Neural cell (in vitro differentiated cells): Measurements from ENCODE around the gene ROCK2. TPM values are rescaled to one million over a fixed set of nuclear protein-coding genes. Genes with fewer than 3 reads are reported as not detected.

ENCODE experiments used
- H2AFZ ChIP-seq: fragments of 200-600, 300-800 bp; sonication (generic), shearing (Covaris generic); 2 replicates; pipeline ENCODE4 v1.6.0; 2014; ENCODE audit warnings: low read depth, mild to moderate bottlenecking, antibody characterized with exemption, low read length, moderate library complexity
- H3F3A ChIP-seq: fragments of 200-600 bp; shearing (Covaris generic); 2 replicates; pipeline ENCODE4 v1.6.1; 2016; ENCODE audit warnings: mild to moderate bottlenecking, moderate library complexity, mixed read lengths, antibody characterized with exemption, low read length; ENCODE audit not compliant: insufficient read depth, poor library complexity, severe bottlenecking
- H3K27ac ChIP-seq: fragments of 200-600, 300-800 bp; sonication (generic), shearing (Covaris generic); 2 replicates; pipeline ENCODE4 v1.5.1; 2014; ENCODE audit warnings: mild to moderate bottlenecking, low read length, moderate library complexity
- H3K27me3 ChIP-seq: fragments of 300-800, 200-600 bp; sonication (generic), shearing (Covaris generic); 2 replicates; pipeline ENCODE4 v1.6.0; 2014; ENCODE audit warnings: mild to moderate bottlenecking, low read depth, low read length, moderate library complexity; ENCODE audit not compliant: insufficient read depth
- H3K36me3 ChIP-seq: fragments of 300-800, 200-600 bp; sonication (generic), shearing (Covaris generic); 2 replicates; pipeline ENCODE4 v1.5.1; 2014; ENCODE audit warnings: mild to moderate bottlenecking, antibody characterized with exemption, low read length, moderate library complexity; ENCODE audit not compliant: insufficient read depth
- H3K4me2 ChIP-seq: fragments of 300-800, 200-600 bp; sonication (generic), shearing (Covaris generic); 2 replicates; pipeline ENCODE4 v1.6.0; 2014; ENCODE audit warnings: mild to moderate bottlenecking, low read length
- H3K4me3 ChIP-seq: fragments of 300-800, 200-600 bp; sonication (generic), shearing (Covaris generic); 2 replicates; pipeline ENCODE4 v1.5.1; 2014; ENCODE audit warnings: mild to moderate bottlenecking, low read length, moderate library complexity
- H3K79me2 ChIP-seq: fragments of 200-600 bp; shearing (Covaris generic); replicated peaks from 2 replicates; pipeline ENCODE4 v1.6.0; 2014; ENCODE audit warnings: mild to moderate bottlenecking, low read length, moderate library complexity; ENCODE audit not compliant: insufficient read depth
- H3K9ac ChIP-seq: fragments of 300-800, 200-600 bp; sonication (generic), shearing (Covaris generic); 2 replicates; pipeline ENCODE4 v1.6.1; 2016; ENCODE audit warnings: mild to moderate bottlenecking, low read length, mixed read lengths
- H3K9me2 ChIP-seq: fragments of 200-600 bp; shearing (Covaris generic); 2 replicates; pipeline ENCODE4 v1.6.1; 2016; ENCODE audit warnings: mild to moderate bottlenecking, low read length, mixed read lengths; ENCODE audit not compliant: insufficient read depth
- H3K9me3 ChIP-seq: fragments of 200-600, 300-800 bp; sonication (generic), shearing (Covaris generic); 2 replicates; pipeline ENCODE4 v1.6.1; 2016; ENCODE audit warnings: mild to moderate bottlenecking, mixed run types, low read length, moderate library complexity, mixed read lengths
- H4K20me1 ChIP-seq: fragments of 200-600 bp; shearing (Covaris generic); 2 replicates; pipeline ENCODE4 v1.6.1; 2016; ENCODE audit warnings: mild to moderate bottlenecking, mixed run types; ENCODE audit not compliant: insufficient read depth
- CTCF ChIP-seq: fragments of 450-650 bp; IDR thresholded peaks from 2 replicates; pipeline ENCODE4 v1.5.1; 2014; ENCODE audit warnings: antibody characterized with exemption, mild to moderate bottlenecking, moderate library complexity; ENCODE audit not compliant: poor library complexity, severe bottlenecking
- EP300 ChIP-seq: fragments of 450-650 bp; conservative IDR thresholded peaks from 2 replicates; pipeline ENCODE4 v1.6.1; 2014; ENCODE audit warnings: antibody characterized with exemption, mild to moderate bottlenecking, moderate library complexity; ENCODE audit not compliant: poor library complexity, severe bottlenecking
- EZH2 ChIP-seq: fragments of 200-600, 300-800 bp; shearing (Covaris generic), sonication (generic); IDR thresholded peaks from 2 replicates; pipeline ENCODE4 v1.6.1; 2014; ENCODE audit warnings: antibody characterized with exemption, low read length, borderline replicate concordance, mild to moderate bottlenecking; ENCODE audit not compliant: insufficient read depth, poor library complexity, severe bottlenecking
- MXI1 ChIP-seq: fragments of 450-650 bp; conservative IDR thresholded peaks from 2 replicates; pipeline ENCODE4 v1.6.1; 2014; ENCODE audit warnings: antibody characterized with exemption, mild to moderate bottlenecking; ENCODE audit not compliant: poor library complexity, severe bottlenecking
- POLR2AphosphoS5 ChIP-seq: IDR thresholded peaks from 2 replicates; pipeline ENCODE4 v1.6.1; 2012
- RAD21 ChIP-seq: fragments of 450-650 bp; conservative IDR thresholded peaks from 2 replicates; pipeline ENCODE4 v1.6.1; 2014; ENCODE audit warnings: antibody characterized with exemption, mild to moderate bottlenecking, moderate library complexity
- REST ChIP-seq: IDR thresholded peaks from 2 replicates; pipeline ENCODE4 v1.6.1; 2012; ENCODE audit warnings: borderline replicate concordance
- SMC3 ChIP-seq: fragments of 450-650 bp; conservative IDR thresholded peaks from 2 replicates; pipeline ENCODE4 v1.6.1; 2014; ENCODE audit warnings: antibody characterized with exemption, mild to moderate bottlenecking, moderate library complexity; ENCODE audit not compliant: poor library complexity
- TAF1 ChIP-seq: IDR thresholded peaks from 2 replicates; pipeline ENCODE4 v1.6.1; 2012; ENCODE audit warnings: low read depth
- polyA plus RNA-seq: library from polyadenylated mRNA; depleted of rRNA; stranded (reverse); fragments of >200 nt; gene quantifications from 2 replicates; pipeline ENCODE4 v1.2.3, GENCODE V29; 2014

ROCK2 gene
- polyA plus RNA-seq, 1 donor from 2014 or later = 25.7 TPM

GRCh38 chr2:11257078-11257477 lies 87.4 kb downstream of the ROCK2 start:
- Histone ChIP-seq H3K27ac (no peak overlapping the region), H3K79me2 (peaks cover 3% of the 10 kb centered on the region), H3F3A (no peaks in the 10 kb centered on the region), H3K4me2 (no peak overlapping the region), H3K9me3 (no peaks in the 10 kb centered on the region), H3K4me3 (no peak overlapping the region), H3K9me2 (no peaks in the 10 kb centered on the region), H3K36me3 (no peaks in the 10 kb centered on the region), H2AFZ (no peak overlapping the region), H3K9ac (no peak overlapping the region), H4K20me1 (no peaks in the 10 kb centered on the region), H3K27me3 (no peaks in the 10 kb centered on the region)
- TF ChIP-seq CTCF = no peak
- no peak for TF ChIP-seq POLR2AphosphoS5
- TF ChIP-seq SMC3 = no peak
- no peak for TF ChIP-seq EZH2
- no peak for TF ChIP-seq TAF1
- no peak for TF ChIP-seq RAD21
- no peak for TF ChIP-seq REST
- TF ChIP-seq MXI1 = no peak
- no peak for TF ChIP-seq EP300

DNA sequence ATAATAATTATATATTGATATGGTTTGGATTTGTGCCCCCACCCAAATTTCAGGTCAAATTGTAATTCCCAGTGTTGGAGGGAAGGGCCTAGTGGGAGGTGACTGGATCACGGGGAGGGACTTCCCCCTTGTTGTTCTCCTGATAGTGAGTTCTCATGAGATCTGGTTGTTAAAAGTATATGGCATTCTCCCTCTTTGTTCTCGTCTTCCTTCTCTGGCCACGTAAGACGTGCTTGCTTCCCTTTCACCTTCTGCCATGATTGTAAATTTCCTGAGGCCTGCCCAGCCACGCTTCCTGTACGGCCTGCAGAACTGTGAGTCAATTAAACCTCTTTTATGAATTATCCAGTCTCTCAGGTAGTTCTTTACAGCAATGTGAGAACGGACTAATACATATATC lies 88.3 kb downstream of the ROCK2 start:
- Histone ChIP-seq H3K9ac (no peak overlapping the region), H3K79me2 (peaks cover 3% of the 10 kb centered on the region), H3F3A (no peaks in the 10 kb centered on the region), H4K20me1 (no peaks in the 10 kb centered on the region), H3K9me2 (no peaks in the 10 kb centered on the region), H2AFZ (no peak overlapping the region), H3K27ac (no peak overlapping the region), H3K36me3 (no peaks in the 10 kb centered on the region), H3K27me3 (no peaks in the 10 kb centered on the region), H3K4me2 (no peak overlapping the region), H3K9me3 (no peaks in the 10 kb centered on the region), H3K4me3 (no peak overlapping the region)
- TF ChIP-seq MXI1 = no peak
- no peak for TF ChIP-seq POLR2AphosphoS5
- TF ChIP-seq EZH2 = no peak
- TF ChIP-seq EP300 = no peak
- TF ChIP-seq RAD21 = no peak
- no peak for TF ChIP-seq TAF1
- TF ChIP-seq CTCF = no peak
- no peak for TF ChIP-seq REST
- TF ChIP-seq SMC3 = no peak
